Activated effector memory CD4-positive, alpha-beta T cell treated with Interleukin-2 at 50 U/mL for 16 hours (primary cell): ENCODE measurements around the gene BORA.
A peak's percentile ranks its signal among the peaks of the same experiment; 100 is the strongest.
"Not testable (repeated sequence)": the region's sequence is repeated elsewhere in the genome, so short reads cannot be mapped to it uniquely, and the experiment has no call there.

Source experiments
- DNase-seq: peaks from one replicate; pipeline ENCODE4 v3.0.0-alpha.2; 2020

Gene BORA

DNA sequence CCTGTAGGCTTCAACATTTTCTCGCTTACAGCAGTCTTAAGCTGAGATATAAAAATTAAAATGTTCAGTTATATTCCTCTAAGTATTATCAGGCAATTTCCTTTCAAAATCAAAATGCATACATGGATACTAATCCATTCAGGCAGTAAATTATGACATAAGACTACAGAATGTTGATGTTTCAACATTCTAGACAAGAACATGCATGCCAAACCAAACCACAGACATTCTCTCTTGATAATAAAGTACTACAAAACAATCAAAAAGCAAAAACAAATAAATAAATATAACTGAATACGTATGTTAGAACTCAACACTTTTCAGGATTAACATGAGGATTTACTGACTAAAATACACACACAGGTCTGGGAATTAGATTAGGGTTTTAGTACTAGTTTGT is 46.3 kb downstream of the BORA start:
- no peak for DNase-seq

GRCh38 chr13:72781451-72782439 is 54.0 kb downstream of the BORA start, which contains the start of the genes DIS3 and PIBF1:
Gene DIS3 (minus strand): TSS chr13:72781900. CDS start chr13:72781832, 68 bp downstream.
Gene PIBF1 (plus strand): TSS chr13:72782133. CDS start chr13:72783470, 1,337 bp downstream.
- peak; percentile 94 for DNase-seq

DNA sequence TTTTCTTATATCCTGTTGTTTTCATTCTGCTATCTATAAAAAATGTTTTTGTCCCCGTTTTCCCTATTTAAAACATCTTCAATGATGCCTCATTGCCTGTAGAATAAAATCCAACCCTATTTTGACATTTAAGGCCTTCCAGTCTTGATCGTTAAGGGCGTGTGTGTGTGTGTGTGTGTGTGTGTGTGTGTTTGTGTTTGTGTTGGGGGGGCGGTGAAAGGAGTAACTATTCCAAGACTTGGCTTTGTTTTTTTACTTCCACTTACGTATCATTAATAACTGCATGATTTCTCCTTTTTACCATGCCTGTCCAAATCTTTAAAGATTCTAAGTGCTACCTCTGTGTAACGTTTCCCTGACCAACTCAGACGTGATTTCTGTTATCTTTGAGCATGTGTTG is 55.0 kb downstream of the BORA start:
- DNase-seq, result no peak

- not testable (repeated sequence) for DNase-seq
Measured at GRCh38 chr13:72784679-72785078, 57.0 kb downstream of the BORA start.

GRCh38 chr13:72788831-72789230 is 61.1 kb downstream of the BORA start:
- no peak for DNase-seq

GRCh38 chr13:72792640-72793039 is 64.9 kb downstream of the BORA start:
- no peak for DNase-seq

DNA sequence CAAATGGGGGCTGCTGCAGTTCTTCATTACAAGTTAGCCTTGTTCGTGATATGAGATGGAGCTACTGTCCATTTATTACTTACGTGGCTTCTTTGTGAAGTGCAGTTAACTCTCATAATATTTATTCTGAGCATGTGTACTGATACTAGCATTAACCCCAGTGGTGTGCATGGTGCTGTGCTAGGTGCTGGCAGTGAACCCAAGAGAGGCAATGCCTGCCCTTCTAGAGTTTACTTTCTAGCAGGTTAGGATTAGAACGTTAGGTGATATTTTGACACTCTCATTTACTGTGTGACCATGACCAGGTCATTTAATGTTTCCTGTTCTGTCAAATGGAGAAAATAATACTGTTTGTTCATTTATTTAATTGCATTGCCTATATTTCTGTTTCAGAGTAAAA is 71.1 kb downstream of the BORA start:
- no peak for DNase-seq

- DNase-seq, result no peak
Measured at GRCh38 chr13:72804301-72804700, 76.6 kb downstream of the BORA start.
